ENCODE measurements around the gene CACNA1G. TPM values are rescaled to one million over a fixed set of nuclear protein-coding genes. Genes with fewer than 3 reads are reported as not detected.

The CACNA1G gene
- total and polyA plus RNA-seq, 2 donors (not counting 1 experiment from before 2014, with no cell fraction given): 0.08 to 0.99 TPM

- Histone ChIP-seq H3K27ac (ENCODE audit: insufficient read depth, low read length) (no peak overlapping the region), H3K9me3 (ENCODE audit: control insufficient read depth, insufficient read depth, low read depth, low read length) (no peaks in the 10 kb centered on the region), H3K79me2 (ENCODE audit: control insufficient read depth, insufficient read depth, low read length) (no peaks in the 10 kb centered on the region), H3K4me3 (replicated peaks in 1 of 4; ENCODE audit: control extremely low read depth in 1 of 4, insufficient read depth in 1 of 4, low read depth in 3 of 4, low read length in 4 of 4) (no peak overlapping the region), H3K36me3 (ENCODE audit: control insufficient read depth, insufficient read depth, low read length) (no peaks in the 10 kb centered on the region), H2AFZ (ENCODE audit: low read length) (no peak overlapping the region), H3K27me3 (ENCODE audit: control insufficient read depth, insufficient read depth, low read length) (no peaks in the 10 kb centered on the region), H3K4me1 (ENCODE audit: control insufficient read depth, extremely low read depth, insufficient read depth, low read length) (no peaks in the 10 kb centered on the region), H3K9ac (ENCODE audit: insufficient read depth, low read length) (no peak overlapping the region), H4K20me1 (ENCODE audit: control insufficient read depth, extremely low read depth, insufficient read depth, low read length) (no peaks in the 10 kb centered on the region), H3K4me2 (ENCODE audit: extremely low read depth, insufficient read depth, low read length) (no peak overlapping the region)
- DNase-seq (ENCODE audit: low read depth in 2 of 2): no peak
- no peak for TF ChIP-seq CTCF (conservative IDR thresholded peaks at IDR 0.05 in 1 of 2, IDR thresholded peaks at IDR 0.05 in 1 of 2; ENCODE audit: low read depth in 1 of 2, low read length in 2 of 2)
- TF ChIP-seq EZH2 (IDR thresholded peaks at IDR 0.05; ENCODE audit: low read length, missing control alignments): no peak
Measured at GRCh38 chr17:50651661-50652060, 91.1 kb downstream of the CACNA1G start.

- peaks cover under 1% of the 10 kb centered on the region for H3K4me1 ChIP-seq (ENCODE audit: control insufficient read depth, extremely low read depth, insufficient read depth, low read length)
- H3K9me3 ChIP-seq (ENCODE audit: control insufficient read depth, insufficient read depth, low read depth, low read length): no peaks in the 10 kb centered on the region
- TF ChIP-seq EZH2 (IDR thresholded peaks at IDR 0.05; ENCODE audit: low read length, missing control alignments): no peak
Measured at GRCh38 chr17:50653738-50654137, 93.2 kb downstream of the CACNA1G start.

GRCh38 chr17:50656509-50656908, 96.0 kb downstream of the CACNA1G start:
- H3K9ac ChIP-seq (ENCODE audit: insufficient read depth, low read length): no peak overlapping the region
- H3K36me3 ChIP-seq (ENCODE audit: control insufficient read depth, insufficient read depth, low read length): no peaks in the 10 kb centered on the region
- peaks cover 23% of the 10 kb centered on the region for H3K4me1 ChIP-seq (ENCODE audit: control insufficient read depth, extremely low read depth, insufficient read depth, low read length)
- no peak for TF ChIP-seq EZH2 (IDR thresholded peaks at IDR 0.05; ENCODE audit: low read length, missing control alignments)
- TF ChIP-seq CTCF (conservative IDR thresholded peaks at IDR 0.05 in 1 of 2, IDR thresholded peaks at IDR 0.05 in 1 of 2; ENCODE audit: low read depth in 1 of 2, low read length in 2 of 2): no peak
- H2AFZ ChIP-seq (ENCODE audit: low read length): no peak overlapping the region
- no peak overlapping the region for H3K4me2 ChIP-seq (ENCODE audit: extremely low read depth, insufficient read depth, low read length)
- H3K4me3 ChIP-seq (replicated peaks in 1 of 4; ENCODE audit: control extremely low read depth in 1 of 4, insufficient read depth in 1 of 4, low read depth in 3 of 4, low read length in 4 of 4): no peak overlapping the region
- H3K9me3 ChIP-seq (ENCODE audit: control insufficient read depth, insufficient read depth, low read depth, low read length): no peaks in the 10 kb centered on the region
- no peaks in the 10 kb centered on the region for H4K20me1 ChIP-seq (ENCODE audit: control insufficient read depth, extremely low read depth, insufficient read depth, low read length)
- H3K79me2 ChIP-seq (ENCODE audit: control insufficient read depth, insufficient read depth, low read length): no peaks in the 10 kb centered on the region
- DNase-seq (ENCODE audit: low read depth in 2 of 2): no peak
- H3K27ac ChIP-seq (ENCODE audit: insufficient read depth, low read length): no peak overlapping the region
- H3K27me3 ChIP-seq (ENCODE audit: control insufficient read depth, insufficient read depth, low read length): no peaks in the 10 kb centered on the region

More at GRCh38 chr17:50653738-50654137, 93.2 kb downstream of the CACNA1G start:
- no peaks in the 10 kb centered on the region for H3K27me3 ChIP-seq (ENCODE audit: control insufficient read depth, insufficient read depth, low read length)
- no peaks in the 10 kb centered on the region for H3K79me2 ChIP-seq (ENCODE audit: control insufficient read depth, insufficient read depth, low read length)
- H3K27ac ChIP-seq (ENCODE audit: insufficient read depth, low read length): no peak overlapping the region
- H3K4me2 ChIP-seq (ENCODE audit: extremely low read depth, insufficient read depth, low read length): no peak overlapping the region
- no peaks in the 10 kb centered on the region for H4K20me1 ChIP-seq (ENCODE audit: control insufficient read depth, extremely low read depth, insufficient read depth, low read length)
- no peak for DNase-seq (ENCODE audit: low read depth in 2 of 2)
- no peak overlapping the region for H3K9ac ChIP-seq (ENCODE audit: insufficient read depth, low read length)
- H3K36me3 ChIP-seq (ENCODE audit: control insufficient read depth, insufficient read depth, low read length): no peaks in the 10 kb centered on the region
- H3K4me3 ChIP-seq (replicated peaks in 1 of 4; ENCODE audit: control extremely low read depth in 1 of 4, insufficient read depth in 1 of 4, low read depth in 3 of 4, low read length in 4 of 4): no peak overlapping the region
- H2AFZ ChIP-seq (ENCODE audit: low read length): no peak overlapping the region

All from fibroblast of lung (primary cell).